PC-9 (cell line): ENCODE results near the gene PPARA. TPM values are rescaled to one million over a fixed set of nuclear protein-coding genes. Genes with fewer than 3 reads are reported as not detected.

Source experiments
- BruUV-seq: library from RNA; stranded (reverse); fragments of 400-500 nt; replicated peaks from 2 replicates; lab custom pipeline; 2021; lab: Mats Ljungman, UMichigan
- CTCF ChIA-PET: fragments of 300-600 bp; sonication (Branson Sonifier 250); formaldehyde crosslinking; loops from one replicate; lab custom pipeline; 2022; ENCODE audit warnings: antibody characterized with exemption; lab: Charles Lee
- POLR2A ChIA-PET: fragments of 300-600 bp; sonication (Branson Sonifier 250); formaldehyde crosslinking; loops from one replicate; lab custom pipeline; 2022; ENCODE audit warnings: antibody characterized with exemption; ENCODE audit not compliant: unreplicated experiment; lab: Charles Lee
- DNase-seq, 2 experiments: peaks; one replicate each; pipeline versions ENCODE4 v3.0.0 to v3.0.0-alpha.2; 2015 to 2022; ENCODE audit warnings: mixed read lengths in 1 of 2
- H2AFZ ChIP-seq: fragments of 200-600 bp; sonication (generic); 2 replicates; pipeline ENCODE4 v1.8.1; 2017; ENCODE audit warnings: antibody characterized with exemption
- H3F3A ChIP-seq: fragments of 200-600 bp; sonication (generic); 2 replicates; pipeline ENCODE4 v1.8.1; 2017; ENCODE audit warnings: antibody characterized with exemption, mild to moderate bottlenecking, low read depth; ENCODE audit not compliant: insufficient read depth
- H3K27ac ChIP-seq: fragments of 200-600 bp; sonication (generic); 2 replicates; pipeline ENCODE4 v1.6.1; 2016; ENCODE audit warnings: mixed run types
- H3K27me3 ChIP-seq: fragments of 200-600 bp; sonication (generic); 2 replicates; pipeline ENCODE4 v1.6.1; 2016; ENCODE audit warnings: low read depth, mixed run types; ENCODE audit not compliant: insufficient read depth
- H3K36me3 ChIP-seq: fragments of 200-600 bp; sonication (generic); 2 replicates; pipeline ENCODE4 v1.6.1; 2016; ENCODE audit warnings: low read depth, mixed run types
- H3K4me1 ChIP-seq: fragments of 200-600 bp; sonication (generic); replicated peaks from 2 replicates; pipeline ENCODE4 v1.6.1; 2016; ENCODE audit warnings: mixed run types; ENCODE audit not compliant: insufficient read depth
- H3K4me2 ChIP-seq: fragments of 200-600 bp; sonication (generic); 2 replicates; pipeline ENCODE4 v1.6.1; 2017; ENCODE audit warnings: mixed run types
- H3K4me3 ChIP-seq: fragments of 200-600 bp; sonication (generic); 2 replicates; pipeline ENCODE4 v1.6.1; 2016; ENCODE audit warnings: mixed run types
- H3K79me2 ChIP-seq: fragments of 200-600 bp; sonication (generic); 2 replicates; pipeline ENCODE4 v1.6.1; 2017; ENCODE audit warnings: low read depth, mixed run types
- H3K9me2 ChIP-seq: fragments of 200-600 bp; sonication (generic); 2 replicates; pipeline ENCODE4 v1.8.1; 2017; ENCODE audit warnings: mild to moderate bottlenecking; ENCODE audit not compliant: insufficient read depth
- H3K9me3 ChIP-seq: fragments of 200-600 bp; sonication (generic); 2 replicates; pipeline ENCODE4 v1.8.1; 2016; ENCODE audit warnings: low read depth; ENCODE audit not compliant: insufficient read depth
- H4K20me1 ChIP-seq: fragments of 200-600 bp; sonication (generic); 2 replicates; pipeline ENCODE4 v1.8.1; 2017; ENCODE audit not compliant: insufficient read depth
- EZH2 ChIP-seq: fragments of 200-600 bp; sonication (generic); IDR thresholded peaks from 2 replicates; pipeline ENCODE4 v1.8.0; 2017; ENCODE audit warnings: antibody characterized with exemption, low read depth
- intact Hi-C: fragments of 100-400 bp; cut with micrococcal nuclease; formaldehyde crosslinking; loops from one replicate; pipeline ENCODE4 v1.10.0; 2022; ENCODE audit not compliant: unreplicated experiment
- total RNA-seq: library from RNA; stranded (reverse); gene quantifications from 2 replicates; pipeline ENCODE4 v1.2.3, GENCODE V29; 2021
- TF ChIP-seq, protein P1 (sequence below): fragments of 200-600 bp; sonication (generic); conservative IDR thresholded peaks from 2 replicates; pipeline ENCODE4 v1.6.1; 2017; ENCODE audit warnings: mixed run types, antibody characterized with exemption, mild to moderate bottlenecking, moderate library complexity

Gene PPARA
- total RNA-seq, 1 experiment from 2014 or later: 43.9 TPM

DNA sequence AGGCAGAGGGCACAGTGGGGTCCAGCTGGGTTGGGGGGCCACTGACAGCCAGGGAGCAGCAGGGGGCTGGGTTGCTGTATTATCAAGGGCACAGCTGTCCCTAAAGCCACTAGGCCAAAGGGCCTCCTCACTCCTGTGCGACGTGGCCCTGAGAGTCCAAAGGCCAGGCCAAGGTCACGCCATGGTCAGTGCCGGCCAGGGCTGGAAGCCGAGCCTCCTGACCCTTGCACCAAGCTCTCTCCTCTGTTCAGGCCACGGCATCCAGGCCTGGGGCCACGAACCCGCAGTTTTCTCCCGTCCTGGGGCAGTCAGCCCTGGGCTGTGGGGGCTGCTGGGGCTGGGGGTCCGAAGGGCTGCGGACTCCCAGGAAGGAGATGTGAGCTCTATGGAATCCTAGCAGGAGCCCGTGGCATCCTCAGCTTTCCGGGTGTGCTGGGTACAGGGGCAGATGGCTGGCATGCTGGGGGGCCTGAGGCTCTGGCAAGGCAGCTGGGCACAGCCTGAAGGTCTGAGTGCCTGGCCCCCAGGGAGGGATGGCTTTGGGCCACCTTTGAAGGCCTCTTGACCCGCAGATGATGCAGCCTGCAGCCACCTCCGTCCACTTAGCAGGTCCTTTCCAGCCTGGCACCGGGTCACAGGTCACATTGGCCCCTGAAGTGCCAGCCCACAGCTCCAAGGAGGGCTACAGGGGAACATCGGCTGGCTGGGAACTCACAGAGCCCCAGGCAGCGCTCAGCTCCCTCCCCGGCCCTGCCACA, 17.3 kb upstream of the PPARA start:
- Histone ChIP-seq H3K4me2 (no peak overlapping the region), H2AFZ (no peak overlapping the region), H3K4me1 (no peaks in the 10 kb centered on the region), H3K27ac (no peak overlapping the region), H3K79me2 (no peaks in the 10 kb centered on the region), H4K20me1 (no peaks in the 10 kb centered on the region), H3K9me3 (no peaks in the 10 kb centered on the region), H3K36me3 (no peaks in the 10 kb centered on the region), H3K27me3 (no peaks in the 10 kb centered on the region), H3F3A (no peaks in the 10 kb centered on the region), H3K4me3 (no peak overlapping the region), H3K9me2 (no peaks in the 10 kb centered on the region)
- no peak for DNase-seq
- intact Hi-C loops: no loop called here
- ChIA-PET CTCF (interaction anchor here (1.1 kb wide), 1 partner anchor 16 kb away, joined by 7 read pairs; no protein-coding TSS in a partner anchor), POLR2A (no interaction called here)
- BruUV-seq: no TSS peak
- TF ChIP-seq EZH2: no peak
- TF ChIP-seq, protein P1, sequence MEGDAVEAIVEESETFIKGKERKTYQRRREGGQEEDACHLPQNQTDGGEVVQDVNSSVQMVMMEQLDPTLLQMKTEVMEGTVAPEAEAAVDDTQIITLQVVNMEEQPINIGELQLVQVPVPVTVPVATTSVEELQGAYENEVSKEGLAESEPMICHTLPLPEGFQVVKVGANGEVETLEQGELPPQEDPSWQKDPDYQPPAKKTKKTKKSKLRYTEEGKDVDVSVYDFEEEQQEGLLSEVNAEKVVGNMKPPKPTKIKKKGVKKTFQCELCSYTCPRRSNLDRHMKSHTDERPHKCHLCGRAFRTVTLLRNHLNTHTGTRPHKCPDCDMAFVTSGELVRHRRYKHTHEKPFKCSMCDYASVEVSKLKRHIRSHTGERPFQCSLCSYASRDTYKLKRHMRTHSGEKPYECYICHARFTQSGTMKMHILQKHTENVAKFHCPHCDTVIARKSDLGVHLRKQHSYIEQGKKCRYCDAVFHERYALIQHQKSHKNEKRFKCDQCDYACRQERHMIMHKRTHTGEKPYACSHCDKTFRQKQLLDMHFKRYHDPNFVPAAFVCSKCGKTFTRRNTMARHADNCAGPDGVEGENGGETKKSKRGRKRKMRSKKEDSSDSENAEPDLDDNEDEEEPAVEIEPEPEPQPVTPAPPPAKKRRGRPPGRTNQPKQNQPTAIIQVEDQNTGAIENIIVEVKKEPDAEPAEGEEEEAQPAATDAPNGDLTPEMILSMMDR: no peak

DNA sequence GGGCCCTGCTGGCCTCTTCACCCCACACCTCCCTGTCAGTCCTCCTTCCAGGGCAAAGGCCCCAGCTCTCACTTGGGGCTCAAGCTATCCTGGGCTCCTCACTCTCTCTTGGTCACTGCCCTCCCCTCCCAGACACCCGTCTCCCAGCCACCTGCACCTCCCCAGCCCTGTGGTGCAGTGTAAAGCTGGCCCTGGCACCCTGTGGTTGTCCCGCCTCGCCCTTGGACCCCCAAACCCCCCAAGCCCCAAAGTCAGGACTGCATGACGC, 16.8 kb upstream of the PPARA start:
- Histone ChIP-seq H3K9me2 (no peaks in the 10 kb centered on the region), H3F3A (no peaks in the 10 kb centered on the region), H3K9me3 (no peaks in the 10 kb centered on the region), H3K27ac (no peak overlapping the region), H3K27me3 (no peaks in the 10 kb centered on the region), H2AFZ (no peak overlapping the region), H3K36me3 (no peaks in the 10 kb centered on the region), H3K4me3 (no peak overlapping the region), H3K4me2 (no peak overlapping the region), H3K79me2 (no peaks in the 10 kb centered on the region), H3K4me1 (no peaks in the 10 kb centered on the region), H4K20me1 (no peaks in the 10 kb centered on the region)
- no TSS peak for BruUV-seq
- no peak for TF ChIP-seq EZH2
- TF ChIP-seq, protein P1: no peak
- ChIA-PET CTCF (interaction anchor here (1.1 kb wide), 1 partner anchor 17 kb away, joined by 7 read pairs; no protein-coding TSS in a partner anchor), POLR2A (no interaction called here)
- DNase-seq: no peak
- intact Hi-C loops: no loop called here

DNA sequence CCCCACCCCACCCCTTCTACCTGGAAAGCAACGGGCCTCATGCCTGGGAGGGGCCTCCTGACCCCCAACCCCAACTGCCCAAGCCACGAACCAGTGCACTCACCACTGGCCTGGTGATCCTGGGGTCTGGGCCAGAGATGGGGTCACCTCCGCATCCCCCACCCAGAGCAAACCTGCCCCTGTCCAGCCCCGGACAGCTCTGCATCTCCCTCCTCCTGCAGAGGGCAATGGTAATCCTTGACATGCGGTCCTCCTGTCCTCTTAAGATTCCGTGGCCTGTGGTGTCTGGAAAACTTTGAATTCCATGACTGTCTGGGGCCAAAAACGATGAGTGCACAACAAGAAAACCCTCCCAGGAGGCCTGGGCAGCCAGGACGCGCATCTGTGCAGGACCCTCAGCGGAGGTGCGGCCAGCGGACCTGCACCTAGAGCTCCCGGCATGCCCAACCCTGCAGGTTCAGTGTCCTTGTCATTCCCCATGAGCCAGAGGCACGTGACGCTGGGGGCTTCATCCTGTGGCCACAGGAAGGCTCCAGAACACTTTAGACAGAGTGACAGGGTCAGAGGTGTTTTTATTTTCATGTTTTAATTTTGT, 16.1 kb upstream of the PPARA start:
- H3K4me1 ChIP-seq: no peaks in the 10 kb centered on the region
- no peaks in the 10 kb centered on the region for H3K9me2 ChIP-seq
- no peaks in the 10 kb centered on the region for H3K9me3 ChIP-seq
- no peak overlapping the region for H3K4me2 ChIP-seq
- no peak overlapping the region for H3K27ac ChIP-seq
- intact Hi-C loops: no loop called here
- H2AFZ ChIP-seq: no peak overlapping the region
- H3K79me2 ChIP-seq: no peaks in the 10 kb centered on the region
- ChIA-PET POLR2A (no interaction called here), CTCF (no interaction called here)
- no peaks in the 10 kb centered on the region for H3F3A ChIP-seq
- H4K20me1 ChIP-seq: no peaks in the 10 kb centered on the region
- no peak overlapping the region for H3K4me3 ChIP-seq
- no peak for DNase-seq
- TF ChIP-seq EZH2: no peak
- TF ChIP-seq, protein P1: no peak
- no TSS peak for BruUV-seq
- no peaks in the 10 kb centered on the region for H3K36me3 ChIP-seq
- H3K27me3 ChIP-seq: no peaks in the 10 kb centered on the region
